ENCODE results near the gene ZNG1F.
"Not testable (repeated sequence)": the region's sequence is repeated elsewhere in the genome, so short reads cannot be mapped to it uniquely, and the experiment has no call there.

Gene ZNG1F

GRCh38 chr9:41119719-41120118, 69.4 kb downstream of the ZNG1F start:
- not testable (repeated sequence) for H3K4me1 ChIP-seq (ENCODE audit: control insufficient read depth, insufficient read depth, low read length); H3K27ac ChIP-seq (ENCODE audit: low read length); H3K9ac ChIP-seq (ENCODE audit: low read length in 2 of 2); H3K36me3 ChIP-seq (ENCODE audit: control insufficient read depth in 2 of 2, insufficient read depth in 2 of 2, low read length in 2 of 2); H3K4me3 ChIP-seq (ENCODE audit: low read length in 2 of 2); H3K27me3 ChIP-seq (ENCODE audit: control insufficient read depth in 1 of 2, insufficient read depth in 2 of 2, low read length in 2 of 2); H3K9me3 ChIP-seq (ENCODE audit: control insufficient read depth in 2 of 2, low read length in 2 of 2)

GRCh38 chr9:41119311-41119710, 69.8 kb downstream of the ZNG1F start:
- H3K27me3 ChIP-seq (ENCODE audit: control insufficient read depth in 1 of 2, insufficient read depth in 2 of 2, low read length in 2 of 2); H3K4me3 ChIP-seq (ENCODE audit: low read length in 2 of 2); H3K27ac ChIP-seq (ENCODE audit: low read length); H3K4me1 ChIP-seq (ENCODE audit: control insufficient read depth, insufficient read depth, low read length); H3K36me3 ChIP-seq (ENCODE audit: control insufficient read depth in 2 of 2, insufficient read depth in 2 of 2, low read length in 2 of 2); H3K9me3 ChIP-seq (ENCODE audit: control insufficient read depth in 2 of 2, low read length in 2 of 2); H3K9ac ChIP-seq (ENCODE audit: low read length in 2 of 2): not testable (repeated sequence)

DNA sequence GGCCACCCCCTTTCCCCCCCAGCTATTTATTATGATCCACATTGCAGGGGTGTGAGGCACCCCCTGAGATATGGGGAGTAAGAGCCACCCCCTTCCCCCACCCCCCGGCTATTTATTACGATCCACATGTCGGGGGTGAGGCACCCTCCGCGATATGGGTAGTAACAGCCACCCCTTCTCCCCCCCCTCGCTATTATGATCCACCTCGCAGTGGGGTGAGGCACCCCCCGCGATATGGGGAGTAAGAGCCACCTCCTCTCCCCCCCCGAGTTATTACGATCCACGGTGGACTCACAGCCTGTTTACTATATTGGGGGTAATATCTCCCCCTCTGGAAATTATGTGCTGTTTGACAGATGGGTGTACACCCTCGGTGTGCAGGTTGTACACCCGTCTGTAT, 75.8 kb downstream of the ZNG1F start:
- not testable (repeated sequence) for H3K4me3 ChIP-seq (ENCODE audit: low read length in 2 of 2); H3K9ac ChIP-seq (ENCODE audit: low read length in 2 of 2); H3K9me3 ChIP-seq (ENCODE audit: control insufficient read depth in 2 of 2, low read length in 2 of 2); H3K27ac ChIP-seq (ENCODE audit: low read length); H3K36me3 ChIP-seq (ENCODE audit: control insufficient read depth in 2 of 2, insufficient read depth in 2 of 2, low read length in 2 of 2); H3K27me3 ChIP-seq (ENCODE audit: control insufficient read depth in 1 of 2, insufficient read depth in 2 of 2, low read length in 2 of 2); H3K4me1 ChIP-seq (ENCODE audit: control insufficient read depth, insufficient read depth, low read length)

DNA sequence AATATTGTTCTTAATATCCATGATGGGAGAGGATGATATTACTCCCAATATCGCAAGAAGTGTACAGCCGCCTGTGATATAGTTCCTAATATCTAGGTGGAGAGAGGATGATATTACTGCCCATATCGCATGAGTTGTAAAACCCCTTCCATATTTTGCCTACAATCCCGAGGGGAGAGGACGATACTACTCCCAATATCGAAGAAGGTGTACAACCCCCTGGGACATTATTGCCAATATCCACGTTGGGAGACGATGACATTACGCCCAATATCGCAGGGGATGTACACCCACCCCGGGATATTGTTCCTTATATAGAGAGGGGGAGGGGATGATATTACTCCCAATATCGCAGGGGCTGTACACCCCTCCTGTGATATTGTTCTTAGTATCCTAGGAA, 77.7 kb downstream of the ZNG1F start:
- not testable (repeated sequence) for H3K36me3 ChIP-seq (ENCODE audit: control insufficient read depth in 2 of 2, insufficient read depth in 2 of 2, low read length in 2 of 2); H3K27me3 ChIP-seq (ENCODE audit: control insufficient read depth in 1 of 2, insufficient read depth in 2 of 2, low read length in 2 of 2); H3K9ac ChIP-seq (ENCODE audit: low read length in 2 of 2); H3K27ac ChIP-seq (ENCODE audit: low read length); H3K4me3 ChIP-seq (ENCODE audit: low read length in 2 of 2); H3K4me1 ChIP-seq (ENCODE audit: control insufficient read depth, insufficient read depth, low read length); H3K9me3 ChIP-seq (ENCODE audit: control insufficient read depth in 2 of 2, low read length in 2 of 2)

DNA sequence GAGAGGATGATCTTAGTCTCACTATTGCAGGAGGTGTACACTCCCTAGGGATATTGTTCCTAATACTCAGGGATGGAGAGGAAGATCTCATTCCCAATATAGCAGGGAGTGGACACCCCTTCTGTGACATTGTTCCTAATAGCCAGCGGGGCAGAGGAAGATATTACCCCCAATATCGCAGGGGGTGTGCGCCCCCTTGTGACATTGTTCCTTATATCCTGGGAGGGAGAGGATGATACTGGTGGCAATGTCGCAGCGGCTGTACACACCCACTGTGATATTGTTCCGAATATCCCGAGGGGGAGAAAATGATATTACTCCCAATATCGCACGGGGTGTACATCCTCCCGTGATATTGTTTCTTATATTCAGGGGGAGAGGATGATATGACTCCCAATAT, 78.2 kb downstream of the ZNG1F start:
- H3K36me3 ChIP-seq (ENCODE audit: control insufficient read depth in 2 of 2, insufficient read depth in 2 of 2, low read length in 2 of 2); H3K4me3 ChIP-seq (ENCODE audit: low read length in 2 of 2); H3K9me3 ChIP-seq (ENCODE audit: control insufficient read depth in 2 of 2, low read length in 2 of 2); H3K27ac ChIP-seq (ENCODE audit: low read length); H3K9ac ChIP-seq (ENCODE audit: low read length in 2 of 2); H3K27me3 ChIP-seq (ENCODE audit: control insufficient read depth in 1 of 2, insufficient read depth in 2 of 2, low read length in 2 of 2); H3K4me1 ChIP-seq (ENCODE audit: control insufficient read depth, insufficient read depth, low read length): not testable (repeated sequence)

GRCh38 chr9:41109253-41109652, 79.9 kb downstream of the ZNG1F start:
- H3K9ac ChIP-seq (ENCODE audit: low read length in 2 of 2); H3K4me1 ChIP-seq (ENCODE audit: control insufficient read depth, insufficient read depth, low read length); H3K4me3 ChIP-seq (ENCODE audit: low read length in 2 of 2); H3K9me3 ChIP-seq (ENCODE audit: control insufficient read depth in 2 of 2, low read length in 2 of 2); H3K36me3 ChIP-seq (ENCODE audit: control insufficient read depth in 2 of 2, insufficient read depth in 2 of 2, low read length in 2 of 2); H3K27me3 ChIP-seq (ENCODE audit: control insufficient read depth in 1 of 2, insufficient read depth in 2 of 2, low read length in 2 of 2); H3K27ac ChIP-seq (ENCODE audit: low read length): not testable (repeated sequence)

GRCh38 chr9:41108816-41109215, 80.3 kb downstream of the ZNG1F start:
- not testable (repeated sequence) for H3K36me3 ChIP-seq (ENCODE audit: control insufficient read depth in 2 of 2, insufficient read depth in 2 of 2, low read length in 2 of 2); H3K9me3 ChIP-seq (ENCODE audit: control insufficient read depth in 2 of 2, low read length in 2 of 2); H3K4me1 ChIP-seq (ENCODE audit: control insufficient read depth, insufficient read depth, low read length); H3K27ac ChIP-seq (ENCODE audit: low read length); H3K4me3 ChIP-seq (ENCODE audit: low read length in 2 of 2); H3K27me3 ChIP-seq (ENCODE audit: control insufficient read depth in 1 of 2, insufficient read depth in 2 of 2, low read length in 2 of 2); H3K9ac ChIP-seq (ENCODE audit: low read length in 2 of 2)

DNA sequence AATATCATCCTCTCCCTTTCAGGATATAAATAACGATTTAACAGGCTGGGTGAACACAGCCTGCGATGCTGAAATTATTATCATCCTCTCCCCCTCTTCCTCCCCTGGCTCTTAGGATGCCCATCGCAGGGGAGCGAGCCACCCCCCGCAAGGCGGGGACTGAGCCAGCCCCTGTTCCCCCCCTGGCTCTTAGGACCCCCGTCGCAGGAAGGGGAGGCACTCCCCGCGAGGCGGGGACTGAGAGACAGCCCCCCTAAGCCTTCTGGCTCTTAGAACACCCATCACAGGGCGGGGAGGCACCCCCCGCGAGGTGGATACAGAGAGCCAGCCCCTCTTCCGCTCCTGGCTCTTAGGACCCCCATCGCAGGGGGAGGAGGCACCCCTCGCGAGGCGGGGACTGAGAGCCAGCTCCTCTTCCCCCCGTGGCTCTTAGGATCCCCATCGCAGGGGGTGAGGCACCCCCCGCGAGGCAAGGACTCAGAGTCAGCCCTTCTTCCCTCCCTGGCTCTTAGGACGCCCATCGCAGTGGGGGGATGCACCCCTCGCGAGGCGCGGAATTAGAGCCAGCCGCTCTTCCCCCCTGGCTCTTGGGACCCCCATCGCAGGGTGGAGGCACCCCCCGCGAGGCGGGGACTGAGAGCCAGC, 82.5 kb downstream of the ZNG1F start:
- H3K4me1 ChIP-seq (ENCODE audit: control insufficient read depth, insufficient read depth, low read length); H3K4me3 ChIP-seq (ENCODE audit: low read length in 2 of 2); H3K9me3 ChIP-seq (ENCODE audit: control insufficient read depth in 2 of 2, low read length in 2 of 2); H3K9ac ChIP-seq (ENCODE audit: low read length in 2 of 2); H3K27me3 ChIP-seq (ENCODE audit: control insufficient read depth in 1 of 2, insufficient read depth in 2 of 2, low read length in 2 of 2); H3K27ac ChIP-seq (ENCODE audit: low read length); H3K36me3 ChIP-seq (ENCODE audit: control insufficient read depth in 2 of 2, insufficient read depth in 2 of 2, low read length in 2 of 2): not testable (repeated sequence)

DNA sequence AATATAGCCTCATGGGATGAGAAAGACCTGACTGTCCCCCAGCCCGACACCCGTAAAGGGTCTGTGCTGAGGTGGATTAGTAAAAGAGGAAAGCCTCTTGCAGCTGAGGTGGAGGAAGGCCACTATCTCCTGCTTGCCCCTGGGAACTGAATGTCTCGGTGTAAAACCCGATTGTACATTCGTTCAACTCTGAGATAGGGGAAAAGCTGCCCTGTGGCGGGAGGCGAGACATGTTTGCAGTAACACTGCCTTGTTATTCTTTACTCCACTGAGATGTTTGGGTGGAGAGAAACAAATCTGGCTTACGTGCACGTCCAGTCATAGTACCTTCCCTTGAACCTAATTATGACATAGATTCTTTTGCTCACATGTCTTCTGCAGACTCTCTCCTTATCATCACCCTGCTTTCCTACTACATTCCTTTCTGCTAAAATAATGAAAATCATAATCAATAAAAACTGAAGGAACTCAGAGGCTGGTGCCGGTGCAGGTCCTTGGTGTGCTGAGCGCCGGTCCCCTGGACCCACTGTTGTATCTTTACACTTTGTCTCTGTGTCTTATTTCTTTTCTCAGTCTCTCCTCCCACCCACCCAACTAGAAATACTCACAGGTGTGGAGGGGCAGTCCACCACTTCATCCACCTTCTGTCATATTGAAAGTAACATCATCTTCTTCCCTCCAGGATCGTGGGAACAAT, 83.4 kb downstream of the ZNG1F start:
- H3K9ac ChIP-seq (ENCODE audit: low read length in 2 of 2); H3K9me3 ChIP-seq (ENCODE audit: control insufficient read depth in 2 of 2, low read length in 2 of 2); H3K4me1 ChIP-seq (ENCODE audit: control insufficient read depth, insufficient read depth, low read length): not testable (repeated sequence)

GRCh38 chr9:41104542-41104941, 84.6 kb downstream of the ZNG1F start:
- not testable (repeated sequence) for H3K36me3 ChIP-seq (ENCODE audit: control insufficient read depth in 2 of 2, insufficient read depth in 2 of 2, low read length in 2 of 2); H3K9ac ChIP-seq (ENCODE audit: low read length in 2 of 2); H3K27ac ChIP-seq (ENCODE audit: low read length); H3K27me3 ChIP-seq (ENCODE audit: control insufficient read depth in 1 of 2, insufficient read depth in 2 of 2, low read length in 2 of 2); H3K9me3 ChIP-seq (ENCODE audit: control insufficient read depth in 2 of 2, low read length in 2 of 2); H3K4me3 ChIP-seq (ENCODE audit: low read length in 2 of 2); H3K4me1 ChIP-seq (ENCODE audit: control insufficient read depth, insufficient read depth, low read length)

More for the DNA sequence above, 83.4 kb downstream of the ZNG1F start:
- H3K4me3 ChIP-seq (ENCODE audit: low read length in 2 of 2); H3K27me3 ChIP-seq (ENCODE audit: control insufficient read depth in 1 of 2, insufficient read depth in 2 of 2, low read length in 2 of 2); H3K27ac ChIP-seq (ENCODE audit: low read length); H3K36me3 ChIP-seq (ENCODE audit: control insufficient read depth in 2 of 2, insufficient read depth in 2 of 2, low read length in 2 of 2): not testable (repeated sequence)

DNA sequence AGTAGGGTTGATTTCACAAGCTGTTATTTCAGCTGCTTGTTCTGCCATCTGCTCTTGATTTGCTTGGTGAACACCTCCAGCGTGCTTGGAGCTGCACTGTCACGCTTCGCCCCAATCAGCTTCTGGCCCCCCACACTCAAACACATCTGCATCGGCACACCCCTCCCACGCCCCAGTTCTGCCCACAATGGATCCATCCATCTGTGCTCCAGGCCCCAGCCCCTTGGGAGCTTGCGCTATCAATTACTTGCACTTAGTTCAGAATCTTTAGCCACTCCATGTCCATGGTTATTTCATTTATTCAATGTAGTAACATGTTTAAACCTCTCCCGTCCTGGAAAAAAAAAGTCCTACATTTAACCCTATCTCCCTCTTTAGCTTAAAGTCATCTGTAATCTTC, 88.6 kb downstream of the ZNG1F start:
- H3K27ac ChIP-seq (ENCODE audit: low read length); H3K4me3 ChIP-seq (ENCODE audit: low read length in 2 of 2); H3K4me1 ChIP-seq (ENCODE audit: control insufficient read depth, insufficient read depth, low read length); H3K36me3 ChIP-seq (ENCODE audit: control insufficient read depth in 2 of 2, insufficient read depth in 2 of 2, low read length in 2 of 2); H3K9me3 ChIP-seq (ENCODE audit: control insufficient read depth in 2 of 2, low read length in 2 of 2); H3K9ac ChIP-seq (ENCODE audit: low read length in 2 of 2); H3K27me3 ChIP-seq (ENCODE audit: control insufficient read depth in 1 of 2, insufficient read depth in 2 of 2, low read length in 2 of 2): not testable (repeated sequence)
